Parathyroid adenoma (tissue), 2 donors: ENCODE measurements around the gene ENHO.

Experiments
- H2AFZ ChIP-seq: fragments of 300-600 bp; sonication (generic); one replicate; pipeline ENCODE4 v1.7.0; 2017; ENCODE audit warnings: antibody characterized with exemption, mild to moderate bottlenecking
- H3K27ac ChIP-seq: fragments of 300-600 bp; sonication (generic); one replicate; pipeline ENCODE4 v1.7.0; 2017
- H3K27me3 ChIP-seq: fragments of 300-600 bp; sonication (generic); one replicate; pipeline ENCODE4 v1.7.0; 2017; ENCODE audit warnings: low read length; ENCODE audit not compliant: control insufficient read depth, insufficient read depth
- H3K36me3 ChIP-seq: fragments of 300-600 bp; sonication (generic); one replicate; pipeline ENCODE4 v1.7.0; 2017; ENCODE audit warnings: low read length; ENCODE audit not compliant: control insufficient read depth, insufficient read depth
- H3K4me1 ChIP-seq: fragments of 300-600 bp; sonication (generic); one replicate; pipeline ENCODE4 v1.7.0; 2017; ENCODE audit warnings: control low read depth
- H3K4me2 ChIP-seq: fragments of 300-600 bp; sonication (generic); one replicate; pipeline ENCODE4 v1.7.0; 2017; ENCODE audit warnings: low read length
- H3K4me3 ChIP-seq: fragments of 300-600 bp; sonication (generic); one replicate; pipeline ENCODE4 v1.7.0; 2017; ENCODE audit warnings: low read depth, low read length
- H3K79me2 ChIP-seq: fragments of 300-600 bp; sonication (generic); one replicate; pipeline ENCODE4 v1.7.0; 2017; ENCODE audit warnings: control low read depth
- H3K9ac ChIP-seq: fragments of 300-600 bp; sonication (generic); one replicate; pipeline ENCODE4 v1.7.0; 2017; ENCODE audit warnings: mild to moderate bottlenecking
- H3K9me3 ChIP-seq: fragments of 300-600 bp; sonication (generic); one replicate; pipeline ENCODE4 v1.7.0; 2017; ENCODE audit warnings: low read length; ENCODE audit not compliant: control insufficient read depth
- CTCF ChIP-seq: fragments of 300-600 bp; sonication (generic); IDR thresholded peaks from one replicate; pipeline ENCODE4 v1.7.0; 2017; ENCODE audit warnings: antibody characterized with exemption, mild to moderate bottlenecking
- donor health status: primary hyperparathyroidism.

The ENHO gene

GRCh38 chr9:34520096-34520495, 2.7 kb downstream of the ENHO start:
- Histone ChIP-seq H3K27me3 (no peaks in the 10 kb centered on the region), H3K4me3 (no peak overlapping the region), H3K79me2 (no peaks in the 10 kb centered on the region), H3K27ac (no peak overlapping the region), H3K4me1 (peaks cover 5% of the 10 kb centered on the region), H3K9me3 (no peaks in the 10 kb centered on the region), H3K9ac (no peak overlapping the region), H2AFZ (no peak overlapping the region), H3K4me2 (no peak overlapping the region), H3K36me3 (no peaks in the 10 kb centered on the region)
- no peak for TF ChIP-seq CTCF

GRCh38 chr9:34519321-34520020, 3.3 kb downstream of the ENHO start:
- no peaks in the 10 kb centered on the region for H3K79me2 ChIP-seq
- TF ChIP-seq CTCF, result no peak
- no peaks in the 10 kb centered on the region for H3K9me3 ChIP-seq
- H3K27ac ChIP-seq, result no peak overlapping the region
- no peak overlapping the region for H2AFZ ChIP-seq
- no peak overlapping the region for H3K4me2 ChIP-seq
- H3K27me3 ChIP-seq, result no peaks in the 10 kb centered on the region
- peaks cover 3% of the 10 kb centered on the region for H3K4me1 ChIP-seq
- no peaks in the 10 kb centered on the region for H3K36me3 ChIP-seq
- no peak overlapping the region for H3K9ac ChIP-seq
- H3K4me3 ChIP-seq, result no peak overlapping the region

- H3K27ac ChIP-seq, result no peak overlapping the region
- no peak overlapping the region for H2AFZ ChIP-seq
- H3K4me1 ChIP-seq, result no peaks in the 10 kb centered on the region
- TF ChIP-seq CTCF, result no peak
- H3K4me2 ChIP-seq, result no peak overlapping the region
- no peaks in the 10 kb centered on the region for H3K9me3 ChIP-seq
- H3K79me2 ChIP-seq, result no peaks in the 10 kb centered on the region
- H3K27me3 ChIP-seq, result no peaks in the 10 kb centered on the region
- H3K9ac ChIP-seq, result no peak overlapping the region
- H3K4me3 ChIP-seq, result no peak overlapping the region
- H3K36me3 ChIP-seq, result no peaks in the 10 kb centered on the region
Measured at GRCh38 chr9:34518896-34519295, 3.9 kb downstream of the ENHO start.

GRCh38 chr9:34518110-34518616, 4.6 kb downstream of the ENHO start:
- no peaks in the 10 kb centered on the region for H3K27me3 ChIP-seq
- H3K79me2 ChIP-seq, result no peaks in the 10 kb centered on the region
- H3K9me3 ChIP-seq, result no peaks in the 10 kb centered on the region
- H3K4me2 ChIP-seq, result no peak overlapping the region
- H3K36me3 ChIP-seq, result no peaks in the 10 kb centered on the region
- no peak overlapping the region for H3K27ac ChIP-seq
- no peak for TF ChIP-seq CTCF
- no peaks in the 10 kb centered on the region for H3K4me1 ChIP-seq
- no peak overlapping the region for H3K9ac ChIP-seq
- H2AFZ ChIP-seq, result no peak overlapping the region
- no peak overlapping the region for H3K4me3 ChIP-seq

- Histone ChIP-seq H3K4me1 (no peaks in the 10 kb centered on the region), H3K9ac (no peak overlapping the region)
Measured at GRCh38 chr9:34517185-34517584, 5.6 kb downstream of the ENHO start.

More at GRCh38 chr9:34517185-34517584, 5.6 kb downstream of the ENHO start:
- Histone ChIP-seq H3K79me2 (no peaks in the 10 kb centered on the region), H3K9me3 (no peaks in the 10 kb centered on the region), H3K4me3 (no peak overlapping the region), H3K36me3 (no peaks in the 10 kb centered on the region), H3K27ac (no peak overlapping the region), H2AFZ (no peak overlapping the region), H3K27me3 (no peaks in the 10 kb centered on the region), H3K4me2 (no peak overlapping the region)
- no peak for TF ChIP-seq CTCF
